Smooth muscle cell (in vitro differentiated cells): ENCODE results near the gene CTAGE8. TPM values are rescaled to one million over a fixed set of nuclear protein-coding genes. Genes with fewer than 3 reads are reported as not detected.
"Not testable (repeated sequence)": the region's sequence is repeated elsewhere in the genome, so short reads cannot be mapped to it uniquely, and the experiment has no call there.

Experiments
- DNase-seq: peaks from one replicate; lab custom pipeline; 2025; ENCODE audit not compliant: unreplicated experiment; lab: John Stamatoyannopoulos, UW
- H2AFZ ChIP-seq: fragments of 200-600 bp; sonication (generic); 2 replicates; pipeline ENCODE4 v1.6.0; 2016; ENCODE audit warnings: antibody characterized with exemption, low read depth, mild to moderate bottlenecking
- H3F3A ChIP-seq: fragments of 200-600 bp; sonication (generic); 2 replicates; pipeline ENCODE4 v1.6.0; 2017; ENCODE audit warnings: antibody characterized with exemption, low read depth
- H3K27ac ChIP-seq: fragments of 200-600 bp; sonication (generic); 2 replicates; pipeline ENCODE4 v1.5.1; 2016; ENCODE audit warnings: low read depth, mild to moderate bottlenecking
- H3K27me3 ChIP-seq: fragments of 200-600 bp; sonication (generic); 2 replicates; pipeline ENCODE4 v1.6.1; 2016; ENCODE audit warnings: low read depth, mild to moderate bottlenecking
- H3K36me3 ChIP-seq: fragments of 200-600 bp; sonication (generic); 2 replicates; pipeline ENCODE4 v1.5.1; 2016; ENCODE audit warnings: low read depth
- H3K4me1 ChIP-seq: fragments of 200-600 bp; sonication (generic); 2 replicates; pipeline ENCODE4 v1.5.1; 2016; ENCODE audit warnings: low read depth
- H3K4me2 ChIP-seq: fragments of 200-600 bp; sonication (generic); 2 replicates; pipeline ENCODE4 v1.6.0; 2016; ENCODE audit warnings: mild to moderate bottlenecking
- H3K4me3 ChIP-seq: fragments of 200-600 bp; sonication (generic); 2 replicates; pipeline ENCODE4 v1.5.1; 2016; ENCODE audit warnings: mild to moderate bottlenecking
- H3K79me2 ChIP-seq: fragments of 200-600 bp; sonication (generic); 2 replicates; pipeline ENCODE4 v1.6.0; 2016; ENCODE audit warnings: low read depth, mild to moderate bottlenecking
- H3K9ac ChIP-seq: fragments of 200-600 bp; sonication (generic); 2 replicates; pipeline ENCODE4 v1.6.0; 2016; ENCODE audit warnings: low read depth
- H3K9me3 ChIP-seq: fragments of 200-600 bp; sonication (generic); replicated peaks from 2 replicates; pipeline ENCODE4 v1.5.1; 2016; ENCODE audit warnings: low read depth
- H4K20me1 ChIP-seq: fragments of 200-600 bp; sonication (generic); 2 replicates; pipeline ENCODE4 v1.6.0; 2016; ENCODE audit warnings: low read depth
- WGBS: methylation state at CpG from one replicate; pipeline ENCODE4 v1.1.7; 2016; ENCODE audit warnings: low lambda C conversion rate; 5-methylcytosine and 5-hydroxymethylcytosine counted together
- polyA plus RNA-seq: library from polyadenylated mRNA; unstranded; fragments of >200 nt; fragmentation: Nextera tagmentation; extraction: Ambion mirVana; gene quantifications from 2 replicates; pipeline ENCODE4 v1.2.1, GENCODE V29; 2016
- total RNA-seq: library from RNA; depleted of rRNA; stranded (reverse); fragments of >200 nt; gene quantifications from 2 replicates; pipeline ENCODE4 v1.2.3, GENCODE V29; 2014

Gene CTAGE8
- total and polyA plus RNA-seq, 2 experiments from 2014 or later: 0.65 to 1.3 TPM

DNA sequence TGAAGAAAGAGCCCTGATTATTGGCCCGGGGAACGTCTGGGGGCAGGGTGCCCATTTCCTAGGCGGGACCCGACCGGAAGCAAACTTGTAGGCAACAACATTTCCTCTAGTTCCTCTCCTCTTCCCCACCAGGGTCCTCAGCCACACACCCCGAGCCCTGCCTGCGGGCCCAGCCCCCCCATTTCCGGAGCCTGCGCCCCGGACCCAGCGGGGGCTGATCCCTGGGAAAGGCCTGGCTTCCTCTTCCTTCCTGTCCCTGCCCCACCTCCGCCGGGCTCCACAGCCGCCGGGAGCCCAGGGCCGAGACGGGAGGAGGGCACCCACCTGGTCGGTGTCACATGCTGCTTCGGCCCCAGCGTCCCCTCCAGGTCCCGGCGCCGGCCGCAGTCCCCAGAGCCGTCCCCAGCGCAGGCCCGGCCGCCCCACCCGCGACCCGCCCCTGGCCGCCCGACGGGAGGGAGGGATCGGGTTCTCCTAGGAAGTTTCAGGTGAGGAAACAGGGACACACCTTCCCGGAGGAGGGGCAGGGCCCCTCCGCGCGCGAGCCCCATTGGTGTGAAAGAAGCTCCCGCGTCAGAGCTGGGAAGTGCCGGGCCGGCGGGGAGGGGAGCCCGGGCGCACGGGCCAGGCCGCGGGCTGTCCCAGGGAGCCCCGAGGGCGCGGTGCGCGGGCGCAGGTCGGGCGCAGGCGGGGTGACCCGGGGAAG is 24.9 kb upstream of the CTAGE8 start:
- not testable (repeated sequence) for H3K4me2 ChIP-seq, DNase-seq, H3K27ac ChIP-seq, H3K27me3 ChIP-seq, H3K4me3 ChIP-seq, H3K79me2 ChIP-seq, H3K36me3 ChIP-seq, H4K20me1 ChIP-seq, H3K9ac ChIP-seq, H2AFZ ChIP-seq, H3F3A ChIP-seq, H3K9me3 ChIP-seq, H3K4me1 ChIP-seq
- no CpG with 5 or more reads among the region's 60 CpGs for WGBS

DNA sequence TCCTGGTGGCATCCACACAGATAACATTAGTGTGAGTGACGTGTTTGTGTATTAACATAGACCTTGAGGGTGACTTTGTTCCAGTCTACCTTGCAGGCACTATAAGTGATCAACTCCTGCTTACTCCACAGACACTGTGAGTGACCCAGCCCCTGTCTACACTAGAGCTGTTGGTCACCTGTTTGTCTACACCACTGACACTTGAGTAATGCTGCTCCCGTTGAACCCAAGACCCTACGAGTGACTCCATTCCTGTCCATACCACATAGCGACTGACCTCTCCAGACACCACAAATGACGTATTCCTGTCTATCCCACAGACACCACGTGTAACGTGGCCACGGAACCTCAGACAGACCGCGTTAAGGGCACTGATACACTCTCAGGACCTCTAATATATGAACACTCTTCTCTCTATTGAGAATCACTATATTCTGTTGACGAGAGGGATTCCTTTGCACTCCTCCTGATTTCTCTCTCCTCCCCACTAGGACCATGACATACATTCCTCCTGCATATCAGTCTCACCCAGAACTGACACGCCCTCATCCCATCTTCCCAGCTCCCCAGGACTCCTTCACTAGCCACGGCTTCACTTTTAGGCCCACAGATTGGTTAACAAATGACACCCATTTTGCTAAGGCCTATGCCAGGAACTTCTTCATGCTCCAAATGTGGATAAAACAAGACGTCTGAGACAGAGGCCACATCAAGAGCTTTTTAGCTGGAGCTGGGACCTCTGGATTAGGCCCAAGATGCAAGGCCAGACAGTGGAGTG is 23.5 kb upstream of the CTAGE8 start:
- H3F3A ChIP-seq, H3K9ac ChIP-seq, H3K4me3 ChIP-seq, H2AFZ ChIP-seq, DNase-seq, H3K9me3 ChIP-seq, H3K27ac ChIP-seq, H3K36me3 ChIP-seq, H3K27me3 ChIP-seq, H4K20me1 ChIP-seq, H3K79me2 ChIP-seq, H3K4me1 ChIP-seq, H3K4me2 ChIP-seq: not testable (repeated sequence)
- 85% methylated on average over 3 of the region's 14 CpGs for WGBS

DNA sequence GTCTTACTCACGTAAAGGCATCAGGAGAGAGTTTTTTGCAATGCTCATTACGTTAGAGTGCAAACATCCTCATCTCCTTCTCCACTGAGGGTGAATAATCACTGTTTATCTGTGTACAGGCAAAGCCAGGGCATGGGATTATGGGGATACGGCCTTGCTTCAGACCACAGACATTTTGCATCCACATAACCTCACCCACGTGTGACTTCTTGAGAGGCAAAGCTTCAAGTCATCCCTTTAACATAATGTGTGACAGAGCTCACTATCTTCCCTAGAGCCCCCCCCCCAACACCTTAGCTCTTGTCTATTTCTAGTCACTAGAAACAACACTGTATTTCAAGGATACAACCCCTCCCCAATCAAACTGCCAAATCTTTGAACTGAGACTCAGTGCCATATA is 22.5 kb upstream of the CTAGE8 start:
- H3K79me2 ChIP-seq, H3K4me1 ChIP-seq, H3K9me3 ChIP-seq, H3F3A ChIP-seq, H3K4me3 ChIP-seq, H3K9ac ChIP-seq, H2AFZ ChIP-seq, DNase-seq, H3K27me3 ChIP-seq, H3K36me3 ChIP-seq, H3K27ac ChIP-seq, H4K20me1 ChIP-seq, H3K4me2 ChIP-seq: not testable (repeated sequence)
- WGBS: 20% methylated on average over 2 of the region's 4 CpGs

DNA sequence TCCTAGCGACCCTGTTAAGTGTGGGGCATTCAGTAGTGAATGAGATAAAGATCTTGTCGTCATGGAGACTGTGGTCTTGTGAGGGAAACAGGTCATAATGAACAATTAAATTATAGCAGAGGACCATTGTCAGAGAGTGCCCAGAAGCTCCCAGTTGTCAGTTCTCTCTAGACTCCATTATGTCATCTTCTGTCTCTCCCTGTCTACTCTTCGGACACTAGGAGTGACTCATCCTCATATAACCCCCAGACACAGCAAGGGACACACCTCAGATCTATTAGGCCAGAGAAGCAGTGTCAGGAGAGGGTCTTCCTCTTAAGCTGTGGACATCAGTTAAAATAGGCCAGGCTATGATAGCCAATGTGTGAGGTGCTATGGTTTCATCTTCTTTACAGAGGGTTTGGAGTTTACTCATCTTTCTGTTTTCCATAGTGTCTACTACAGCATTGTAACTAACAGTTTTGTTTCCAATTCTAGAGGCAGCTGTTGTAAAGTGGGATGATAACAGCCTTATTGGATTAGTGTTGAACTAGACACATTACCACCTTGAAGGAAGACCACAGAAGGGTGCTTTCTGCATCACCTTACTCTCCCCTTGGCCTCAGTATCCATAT is 18.2 kb upstream of the CTAGE8 start:
- not testable (repeated sequence) for H3F3A ChIP-seq, H4K20me1 ChIP-seq, H3K4me3 ChIP-seq, H3K27me3 ChIP-seq, H3K9ac ChIP-seq, H3K36me3 ChIP-seq, H3K4me2 ChIP-seq, H3K27ac ChIP-seq, H3K9me3 ChIP-seq, H2AFZ ChIP-seq, DNase-seq, H3K4me1 ChIP-seq, H3K79me2 ChIP-seq
- no CpG with 5 or more reads among the region's 3 CpGs for WGBS

DNA sequence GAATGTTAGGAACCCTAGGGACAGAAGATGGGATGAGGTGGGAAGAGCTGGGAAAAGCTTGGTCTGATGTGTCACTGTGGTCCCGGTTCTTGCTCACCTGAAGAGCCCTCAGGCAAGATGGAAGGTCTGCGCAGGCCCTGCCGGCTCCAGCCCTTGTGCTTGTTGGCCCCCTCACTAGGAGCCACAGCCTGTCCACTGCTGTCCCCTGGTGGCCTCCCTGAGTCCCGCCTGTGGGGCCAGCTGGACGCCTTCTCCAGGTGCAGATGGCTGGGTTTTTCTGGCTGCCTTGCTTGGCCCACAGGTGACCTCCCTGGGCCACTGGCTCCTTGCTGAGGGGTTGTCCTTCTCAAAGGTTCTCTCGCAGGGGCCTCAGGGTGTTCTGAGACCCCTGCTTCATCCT is 14.6 kb upstream of the CTAGE8 start:
- H3K9me3 ChIP-seq, H3K36me3 ChIP-seq, H3K4me3 ChIP-seq, H3K4me2 ChIP-seq, H3F3A ChIP-seq, H3K79me2 ChIP-seq, H3K27me3 ChIP-seq, H2AFZ ChIP-seq, H4K20me1 ChIP-seq, DNase-seq, H3K27ac ChIP-seq, H3K9ac ChIP-seq, H3K4me1 ChIP-seq: not testable (repeated sequence)
- WGBS: no CpG with 5 or more reads among the region's 6 CpGs

DNA sequence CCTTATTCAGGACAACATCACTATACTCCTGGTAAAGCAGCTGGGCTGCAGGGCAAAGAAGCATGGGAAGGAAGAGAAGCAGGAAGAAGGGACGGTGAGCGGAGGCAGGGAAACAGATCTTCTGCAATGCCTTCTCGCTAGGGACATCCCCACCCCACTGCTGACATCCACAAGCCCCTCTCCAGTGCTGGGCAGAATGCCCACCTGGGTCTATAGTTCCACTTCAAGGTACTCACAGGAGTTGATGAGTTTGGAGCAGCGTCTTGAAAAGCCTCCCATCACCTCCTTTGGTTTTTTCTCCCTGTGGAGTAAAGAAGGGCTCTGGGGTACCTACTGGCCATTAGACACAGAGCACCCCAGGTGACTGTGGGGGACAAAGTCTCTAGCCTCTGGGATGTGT is 13.4 kb upstream of the CTAGE8 start:
- not testable (repeated sequence) for H3K9me3 ChIP-seq, H3K9ac ChIP-seq, H3K4me1 ChIP-seq, H2AFZ ChIP-seq, H3K4me3 ChIP-seq, H3K4me2 ChIP-seq, H3K79me2 ChIP-seq, H3K27ac ChIP-seq, H4K20me1 ChIP-seq, DNase-seq, H3F3A ChIP-seq, H3K27me3 ChIP-seq, H3K36me3 ChIP-seq
- WGBS: 98% methylated on average over 3 of the region's 4 CpGs

DNA sequence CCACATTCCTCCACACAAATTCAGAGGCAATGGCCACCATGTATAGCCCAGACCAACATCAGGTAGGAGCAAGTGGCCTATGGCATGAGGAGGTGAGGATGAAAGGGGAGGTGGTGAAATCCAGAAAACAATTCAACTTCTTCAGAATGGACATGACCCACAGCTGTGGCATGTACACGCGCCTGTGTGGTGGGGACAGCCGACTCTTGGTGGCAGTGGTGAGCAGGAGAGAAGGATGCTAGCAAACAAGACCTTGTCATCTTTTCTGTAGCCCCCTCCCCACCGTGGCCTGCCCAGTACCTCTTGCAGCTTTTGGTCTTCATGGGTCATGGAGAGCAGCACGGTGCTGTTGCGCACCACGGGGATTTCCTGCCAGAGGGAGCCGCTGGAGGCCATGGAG is 12.9 kb upstream of the CTAGE8 start:
- H3K4me2 ChIP-seq, H3K4me3 ChIP-seq, H3K79me2 ChIP-seq, H3F3A ChIP-seq, DNase-seq, H4K20me1 ChIP-seq, H3K27ac ChIP-seq, H3K4me1 ChIP-seq, H3K27me3 ChIP-seq, H3K36me3 ChIP-seq, H2AFZ ChIP-seq, H3K9me3 ChIP-seq, H3K9ac ChIP-seq: not testable (repeated sequence)
- no CpG with 5 or more reads among the region's 8 CpGs for WGBS

DNA sequence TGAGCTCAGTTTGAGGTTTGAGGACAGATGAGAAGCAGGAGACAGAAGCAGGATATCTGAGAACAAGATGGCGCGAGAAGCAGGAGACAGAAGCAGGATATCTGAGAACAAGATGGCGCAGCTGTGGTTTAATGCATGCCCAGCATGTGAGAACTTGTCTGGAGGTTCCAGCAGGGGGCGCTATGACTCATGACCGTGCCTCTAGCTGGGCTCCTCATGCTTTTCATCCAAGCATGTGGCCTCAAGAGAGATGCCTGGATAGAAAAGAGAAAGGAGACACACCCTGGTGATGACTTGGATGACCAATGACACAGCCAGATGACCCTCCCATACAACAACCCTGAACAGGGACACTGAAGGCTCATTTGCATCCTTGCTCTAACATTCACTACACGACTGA is 10.9 kb upstream of the CTAGE8 start:
- H3K4me3 ChIP-seq, H2AFZ ChIP-seq, H3K79me2 ChIP-seq, H4K20me1 ChIP-seq, H3K9ac ChIP-seq, H3K36me3 ChIP-seq, H3K4me1 ChIP-seq, H3K9me3 ChIP-seq, H3K27me3 ChIP-seq, H3K27ac ChIP-seq, DNase-seq, H3F3A ChIP-seq, H3K4me2 ChIP-seq: not testable (repeated sequence)
- WGBS: 98% methylated on average over 3 of the region's 6 CpGs
